Caco-2 (cell line): ENCODE measurements around the gene BCCIP. TPM values are rescaled to one million over a fixed set of nuclear protein-coding genes. Genes with fewer than 3 reads are reported as not detected.

Experiments used
- BruUV-seq: library from RNA; stranded (reverse); fragments of 400-500 nt; replicated peaks from 2 replicates; lab custom pipeline; 2021; lab: Mats Ljungman, UMichigan
- CTCF ChIA-PET: fragments of 300-600 bp; sonication (Branson Sonifier 250); formaldehyde crosslinking; loops from one replicate; lab custom pipeline; 2022; ENCODE audit warnings: antibody characterized with exemption; lab: Charles Lee
- POLR2A ChIA-PET: fragments of 300-600 bp; sonication (Branson Sonifier 250); formaldehyde crosslinking; loops from one replicate; lab custom pipeline; 2022; ENCODE audit warnings: antibody characterized with exemption; lab: Charles Lee
- DNase-seq, 2 experiments: peaks; one replicate each; pipeline versions ENCODE4 v3.0.0 to v3.0.0-alpha.2; 2020 to 2022
- H3K27me3 ChIP-seq: replicated peaks from 2 replicates; pipeline ENCODE4 v1.6.0; 2011; ENCODE audit warnings: low read length; ENCODE audit not compliant: control insufficient read depth, insufficient read depth
- H3K36me3 ChIP-seq: 2 replicates; pipeline ENCODE4 v1.5.1; 2011; ENCODE audit warnings: low read length; ENCODE audit not compliant: control insufficient read depth, insufficient read depth
- H3K4me1 ChIP-seq: fragments of 250-450 bp; sonication (Bioruptor Pico); 2 replicates; pipeline ENCODE4 v1.5.1; 2020; ENCODE audit warnings: mild to moderate bottlenecking
- H3K4me3 ChIP-seq: 2 replicates; pipeline ENCODE4 v1.5.1; 2011; ENCODE audit warnings: low read depth, mild to moderate bottlenecking, control low read depth, low read length
- H3K9me3 ChIP-seq: fragments of 250-450 bp; sonication (Bioruptor Pico); 2 replicates; pipeline ENCODE4 v1.5.1; 2020; ENCODE audit warnings: mild to moderate bottlenecking, moderate library complexity
- H3K27ac Mint-ChIP-seq: one replicate; pipeline ENCODE4 v1.8.0; 2022; ENCODE audit warnings: mixed read lengths; ENCODE audit not compliant: unreplicated experiment
- H3K27me3 Mint-ChIP-seq: one replicate; pipeline ENCODE4 v1.8.0; 2022; ENCODE audit warnings: mixed read lengths; ENCODE audit not compliant: insufficient read depth, unreplicated experiment
- H3K36me3 Mint-ChIP-seq: one replicate; pipeline ENCODE4 v1.8.0; 2022; ENCODE audit warnings: mild to moderate bottlenecking, mixed read lengths; ENCODE audit not compliant: insufficient read depth, unreplicated experiment
- H3K4me1 Mint-ChIP-seq: one replicate; pipeline ENCODE4 v1.8.0; 2022; ENCODE audit warnings: low read depth, mixed read lengths; ENCODE audit not compliant: unreplicated experiment
- H3K4me3 Mint-ChIP-seq: one replicate; pipeline ENCODE4 v1.8.0; 2022; ENCODE audit warnings: mild to moderate bottlenecking, moderate library complexity, mixed read lengths; ENCODE audit not compliant: unreplicated experiment
- H3K9me3 Mint-ChIP-seq: one replicate; pipeline ENCODE4 v1.8.0; 2022; ENCODE audit warnings: mixed read lengths; ENCODE audit not compliant: unreplicated experiment
- CTCF ChIP-seq, 2 experiments: fragments of 200-600 bp in 1 of 2; IDR thresholded peaks; 1 replicate in 1 of 2; 2 replicates in 1 of 2; pipeline versions ENCODE4 v1.5.1 to v1.8.0; 2011 to 2022; ENCODE audit warnings: antibody characterized with exemption in 1 of 2, control low read depth in 1 of 2, inconsistent platforms in 1 of 2, low read depth in 1 of 2, low read length in 1 of 2, mild to moderate bottlenecking in 1 of 2, moderate library complexity in 1 of 2; ENCODE audit not compliant: insufficient read depth in 1 of 2, severe bottlenecking in 1 of 2, unreplicated experiment in 1 of 2
- intact Hi-C: fragments of 100-400 bp; cut with micrococcal nuclease; formaldehyde crosslinking; loops from one replicate; pipeline ENCODE4 v1.10.0; 2022; ENCODE audit not compliant: unreplicated experiment
- total RNA-seq: library from RNA; stranded (reverse); gene quantifications from 2 replicates; pipeline ENCODE4 v1.2.3, GENCODE V29; 2022

BCCIP gene
- total RNA-seq, 1 experiment from 2014 or later: 91.2 TPM

GRCh38 chr10:125843603-125844329 is 20.4 kb downstream of the BCCIP start:
- no peak overlapping the region for H3K4me3 ChIP-seq
- POLR2A ChIA-PET: interaction anchor here (0.7 kb wide), 1 partner anchor 888 kb away, joined by 3 read pairs; no protein-coding TSS in a partner anchor
- no peaks in the 10 kb centered on the region for H3K9me3 Mint-ChIP-seq
- no peaks in the 10 kb centered on the region for H3K4me1 Mint-ChIP-seq
- H3K4me1 ChIP-seq: peaks cover 11% of the 10 kb centered on the region; the same call in 1 of the 2 replicates
- no peak overlapping the region for H3K4me3 Mint-ChIP-seq
- no peaks in the 10 kb centered on the region for H3K27me3 ChIP-seq
- CTCF ChIA-PET: no interaction called here
- BruUV-seq: no TSS peak
- no peak for TF ChIP-seq CTCF (IDR thresholded peaks at IDR 0.05; ENCODE audit: insufficient read depth in 1 of 2, low read depth in 1 of 2, low read length in 1 of 2, severe bottlenecking in 1 of 2, unreplicated experiment in 1 of 2)
- H3K36me3 Mint-ChIP-seq: peaks cover 26% of the 10 kb centered on the region
- intact Hi-C loops: no loop called here
- H3K27ac Mint-ChIP-seq: no peak overlapping the region
- DNase-seq: no peak
- no peaks in the 10 kb centered on the region for H3K27me3 Mint-ChIP-seq
- peaks cover 5% of the 10 kb centered on the region for H3K36me3 ChIP-seq
- H3K9me3 ChIP-seq: no peaks in the 10 kb centered on the region

- Histone ChIP-seq H3K27me3 (no peaks in the 10 kb centered on the region), H3K4me1 (peaks cover 11% of the 10 kb centered on the region; the same call in 1 of the 2 replicates), H3K36me3 (peaks cover 5% of the 10 kb centered on the region), H3K9me3 (no peaks in the 10 kb centered on the region), H3K4me3 (no peak overlapping the region)
- intact Hi-C loops: no loop called here
- Mint-ChIP-seq H3K9me3 (no peaks in the 10 kb centered on the region), H3K27me3 (no peaks in the 10 kb centered on the region), H3K4me1 (no peaks in the 10 kb centered on the region), H3K4me3 (no peak overlapping the region), H3K27ac (no peak overlapping the region), H3K36me3 (peaks cover 24% of the 10 kb centered on the region)
- CTCF ChIA-PET: no interaction called here
- BruUV-seq: no TSS peak
- POLR2A ChIA-PET: no interaction called here
- no peak for DNase-seq
- no peak for TF ChIP-seq CTCF (IDR thresholded peaks at IDR 0.05; ENCODE audit: insufficient read depth in 1 of 2, low read depth in 1 of 2, low read length in 1 of 2, severe bottlenecking in 1 of 2, unreplicated experiment in 1 of 2)
Observed at GRCh38 chr10:125844751-125845221, 21.4 kb downstream of the BCCIP start.

GRCh38 chr10:125845617-125846016 is 22.3 kb downstream of the BCCIP start:
- Mint-ChIP-seq H3K4me1 (no peaks in the 10 kb centered on the region), H3K4me3 (no peak overlapping the region), H3K27ac (no peak overlapping the region), H3K27me3 (no peaks in the 10 kb centered on the region), H3K36me3 (peaks cover 23% of the 10 kb centered on the region), H3K9me3 (no peaks in the 10 kb centered on the region)
- CTCF ChIA-PET: no interaction called here
- Histone ChIP-seq H3K27me3 (no peaks in the 10 kb centered on the region), H3K4me1 (peaks cover 9% of the 10 kb centered on the region; the same call in 1 of the 2 replicates), H3K9me3 (no peaks in the 10 kb centered on the region), H3K4me3 (no peak overlapping the region), H3K36me3 (no peaks in the 10 kb centered on the region)
- TF ChIP-seq CTCF (IDR thresholded peaks at IDR 0.05; ENCODE audit: insufficient read depth in 1 of 2, low read depth in 1 of 2, low read length in 1 of 2, severe bottlenecking in 1 of 2, unreplicated experiment in 1 of 2): no peak
- POLR2A ChIA-PET: no interaction called here
- intact Hi-C loops: no loop called here
- DNase-seq: no peak
- no TSS peak for BruUV-seq
